Activated naive CD4-positive, alpha-beta T cell treated with anti-CD3 and anti-CD28 coated beads, Interleukin-2, amount 50 U/mL, for 24 hours (primary cell): ENCODE measurements around the gene TRIM45.

Experiments used
- H3K27ac Mint-ChIP-seq: one replicate; pipeline ENCODE4 v1.8.0; 2021; ENCODE audit warnings: mild to moderate bottlenecking, mixed read lengths
- H3K27me3 Mint-ChIP-seq: one replicate; pipeline ENCODE4 v1.8.0; 2021; ENCODE audit warnings: mixed read lengths
- H3K36me3 Mint-ChIP-seq: one replicate; pipeline ENCODE4 v1.8.0; 2021; ENCODE audit warnings: mixed read lengths
- H3K4me1 Mint-ChIP-seq: one replicate; pipeline ENCODE4 v1.8.0; 2021; ENCODE audit warnings: mixed read lengths
- H3K4me3 Mint-ChIP-seq: one replicate; pipeline ENCODE4 v1.8.0; 2021; ENCODE audit warnings: mild to moderate bottlenecking, mixed read lengths
- H3K9me3 Mint-ChIP-seq: one replicate; pipeline ENCODE4 v1.8.0; 2021; ENCODE audit warnings: mixed read lengths

TRIM45 gene

GRCh38 chr1:117096951-117097408, 24.6 kb downstream of the TRIM45 start:
- Mint-ChIP-seq H3K36me3 (peaks cover 40% of the 10 kb centered on the region), H3K4me1 (peaks cover 18% of the 10 kb centered on the region), H3K4me3 (no peak overlapping the region), H3K27me3 (no peaks in the 10 kb centered on the region), H3K9me3 (no peaks in the 10 kb centered on the region), H3K27ac (no peak overlapping the region)

- no peak overlapping the region for H3K4me3 Mint-ChIP-seq
- H3K27ac Mint-ChIP-seq, result no peak overlapping the region
- H3K4me1 Mint-ChIP-seq, result peaks cover 18% of the 10 kb centered on the region
- H3K27me3 Mint-ChIP-seq, result no peaks in the 10 kb centered on the region
- peaks cover 45% of the 10 kb centered on the region for H3K36me3 Mint-ChIP-seq
- no peaks in the 10 kb centered on the region for H3K9me3 Mint-ChIP-seq
Observed at GRCh38 chr1:117094841-117095604, 26.5 kb downstream of the TRIM45 start.

- no peaks in the 10 kb centered on the region for H3K9me3 Mint-ChIP-seq
- H3K27ac Mint-ChIP-seq, result peak overlapping the region; percentile 70
- peaks cover 43% of the 10 kb centered on the region for H3K36me3 Mint-ChIP-seq
- H3K4me3 Mint-ChIP-seq, result no peak overlapping the region
- no peaks in the 10 kb centered on the region for H3K27me3 Mint-ChIP-seq
- peaks cover 18% of the 10 kb centered on the region for H3K4me1 Mint-ChIP-seq
Observed at GRCh38 chr1:117093870-117094621, 27.5 kb downstream of the TRIM45 start.

GRCh38 chr1:117093091-117093534, 28.4 kb downstream of the TRIM45 start:
- peaks cover 18% of the 10 kb centered on the region for H3K4me1 Mint-ChIP-seq
- peaks cover 42% of the 10 kb centered on the region for H3K36me3 Mint-ChIP-seq
- H3K27me3 Mint-ChIP-seq, result no peaks in the 10 kb centered on the region
- H3K9me3 Mint-ChIP-seq, result no peaks in the 10 kb centered on the region
- H3K27ac Mint-ChIP-seq, result peak overlapping the region; percentile 46
- no peak overlapping the region for H3K4me3 Mint-ChIP-seq

- Mint-ChIP-seq H3K27me3 (no peaks in the 10 kb centered on the region), H3K9me3 (no peaks in the 10 kb centered on the region), H3K4me1 (peaks cover 18% of the 10 kb centered on the region), H3K36me3 (peaks cover 39% of the 10 kb centered on the region), H3K4me3 (no peak overlapping the region), H3K27ac (peak overlapping the region; percentile 46)
Observed at GRCh38 chr1:117092594-117092993, 29.0 kb downstream of the TRIM45 start.

- peaks cover 40% of the 10 kb centered on the region for H3K36me3 Mint-ChIP-seq
- H3K4me1 Mint-ChIP-seq, result peaks cover 18% of the 10 kb centered on the region
- H3K9me3 Mint-ChIP-seq, result no peaks in the 10 kb centered on the region
- no peaks in the 10 kb centered on the region for H3K27me3 Mint-ChIP-seq
- H3K27ac Mint-ChIP-seq, result no peak overlapping the region
- H3K4me3 Mint-ChIP-seq, result no peak overlapping the region
Observed at GRCh38 chr1:117089996-117090395, 31.6 kb downstream of the TRIM45 start.

- H3K27ac Mint-ChIP-seq, result no peak overlapping the region
Observed at GRCh38 chr1:117087686-117088085, 33.9 kb downstream of the TRIM45 start.

GRCh38 chr1:117084231-117084630, 37.3 kb downstream of the TRIM45 start:
- Mint-ChIP-seq H3K27ac (peak overlapping the region; percentile 66), H3K4me1 (peaks cover 28% of the 10 kb centered on the region), H3K36me3 (peaks cover 28% of the 10 kb centered on the region), H3K4me3 (peak overlapping the region; percentile 4), H3K27me3 (no peaks in the 10 kb centered on the region), H3K9me3 (no peaks in the 10 kb centered on the region)

More at GRCh38 chr1:117087686-117088085, 33.9 kb downstream of the TRIM45 start:
- Mint-ChIP-seq H3K36me3 (peaks cover 37% of the 10 kb centered on the region), H3K27me3 (no peaks in the 10 kb centered on the region), H3K4me1 (peaks cover 17% of the 10 kb centered on the region), H3K4me3 (no peak overlapping the region), H3K9me3 (no peaks in the 10 kb centered on the region)

GRCh38 chr1:117079737-117080136, 41.8 kb downstream of the TRIM45 start:
- no peak overlapping the region for H3K27ac Mint-ChIP-seq
- H3K4me3 Mint-ChIP-seq, result no peak overlapping the region
- peaks cover 40% of the 10 kb centered on the region for H3K36me3 Mint-ChIP-seq
- no peaks in the 10 kb centered on the region for H3K9me3 Mint-ChIP-seq
- no peaks in the 10 kb centered on the region for H3K27me3 Mint-ChIP-seq
- peaks cover 54% of the 10 kb centered on the region for H3K4me1 Mint-ChIP-seq

- Mint-ChIP-seq H3K4me3 (peak overlapping the region; percentile 45), H3K9me3 (no peaks in the 10 kb centered on the region), H3K4me1 (peaks cover 37% of the 10 kb centered on the region), H3K27ac (peak overlapping the region; percentile 95), H3K36me3 (peaks cover 45% of the 10 kb centered on the region), H3K27me3 (no peaks in the 10 kb centered on the region)
Observed at GRCh38 chr1:117077267-117077666, 44.3 kb downstream of the TRIM45 start.

GRCh38 chr1:117076648-117077047, 44.9 kb downstream of the TRIM45 start:
- Mint-ChIP-seq H3K36me3 (peaks cover 44% of the 10 kb centered on the region), H3K9me3 (no peaks in the 10 kb centered on the region), H3K4me1 (peaks cover 36% of the 10 kb centered on the region), H3K27ac (peak overlapping the region; percentile 89), H3K4me3 (peak overlapping the region; percentile 53), H3K27me3 (no peaks in the 10 kb centered on the region)

GRCh38 chr1:117070124-117070523, 51.4 kb downstream of the TRIM45 start:
- Mint-ChIP-seq H3K4me1 (peaks cover 31% of the 10 kb centered on the region), H3K36me3 (peaks cover 27% of the 10 kb centered on the region), H3K27ac (no peak overlapping the region), H3K4me3 (no peak overlapping the region), H3K9me3 (no peaks in the 10 kb centered on the region), H3K27me3 (no peaks in the 10 kb centered on the region)

- Mint-ChIP-seq H3K27me3 (no peaks in the 10 kb centered on the region), H3K9me3 (no peaks in the 10 kb centered on the region), H3K4me3 (no peak overlapping the region), H3K27ac (no peak overlapping the region), H3K36me3 (peaks cover 23% of the 10 kb centered on the region), H3K4me1 (peaks cover 31% of the 10 kb centered on the region)
Observed at GRCh38 chr1:117069220-117069844, 52.2 kb downstream of the TRIM45 start.

GRCh38 chr1:117068580-117068979, 53.0 kb downstream of the TRIM45 start:
- Mint-ChIP-seq H3K4me1 (peaks cover 37% of the 10 kb centered on the region), H3K27me3 (no peaks in the 10 kb centered on the region), H3K4me3 (no peak overlapping the region), H3K27ac (no peak overlapping the region), H3K36me3 (peaks cover 23% of the 10 kb centered on the region), H3K9me3 (no peaks in the 10 kb centered on the region)

- Mint-ChIP-seq H3K27ac (no peak overlapping the region), H3K4me1 (peaks cover 46% of the 10 kb centered on the region), H3K9me3 (no peaks in the 10 kb centered on the region), H3K36me3 (peaks cover 27% of the 10 kb centered on the region), H3K4me3 (no peak overlapping the region), H3K27me3 (no peaks in the 10 kb centered on the region)
Observed at GRCh38 chr1:117067533-117068370, 53.8 kb downstream of the TRIM45 start.
